Measurements from ENCODE around the gene EVI5.

- no peak for TF ChIP-seq CTCF (IDR thresholded peaks at IDR 0.05)
- TF ChIP-seq POLR2A (IDR thresholded peaks at IDR 0.05) = no peak
Observed at GRCh38 chr1:92571578-92571977, 213.3 kb downstream of the EVI5 start.

Data from adrenal gland (tissue), 5 donors.